GM20431 (cell line): ENCODE measurements around the gene AGGF1.
"Not testable (repeated sequence)": the region's sequence is repeated elsewhere in the genome, so short reads cannot be mapped to it uniquely, and the experiment has no call there.

Source experiments
- in situ Hi-C: fragments of 300-500 bp; cut with MseI, MboI; formaldehyde crosslinking; loops from one replicate; pipeline ENCODE4 v1.15.0; 2020; ENCODE audit warnings: low sequenced_read_pairs; ENCODE audit not compliant: unreplicated experiment

AGGF1 gene

DNA sequence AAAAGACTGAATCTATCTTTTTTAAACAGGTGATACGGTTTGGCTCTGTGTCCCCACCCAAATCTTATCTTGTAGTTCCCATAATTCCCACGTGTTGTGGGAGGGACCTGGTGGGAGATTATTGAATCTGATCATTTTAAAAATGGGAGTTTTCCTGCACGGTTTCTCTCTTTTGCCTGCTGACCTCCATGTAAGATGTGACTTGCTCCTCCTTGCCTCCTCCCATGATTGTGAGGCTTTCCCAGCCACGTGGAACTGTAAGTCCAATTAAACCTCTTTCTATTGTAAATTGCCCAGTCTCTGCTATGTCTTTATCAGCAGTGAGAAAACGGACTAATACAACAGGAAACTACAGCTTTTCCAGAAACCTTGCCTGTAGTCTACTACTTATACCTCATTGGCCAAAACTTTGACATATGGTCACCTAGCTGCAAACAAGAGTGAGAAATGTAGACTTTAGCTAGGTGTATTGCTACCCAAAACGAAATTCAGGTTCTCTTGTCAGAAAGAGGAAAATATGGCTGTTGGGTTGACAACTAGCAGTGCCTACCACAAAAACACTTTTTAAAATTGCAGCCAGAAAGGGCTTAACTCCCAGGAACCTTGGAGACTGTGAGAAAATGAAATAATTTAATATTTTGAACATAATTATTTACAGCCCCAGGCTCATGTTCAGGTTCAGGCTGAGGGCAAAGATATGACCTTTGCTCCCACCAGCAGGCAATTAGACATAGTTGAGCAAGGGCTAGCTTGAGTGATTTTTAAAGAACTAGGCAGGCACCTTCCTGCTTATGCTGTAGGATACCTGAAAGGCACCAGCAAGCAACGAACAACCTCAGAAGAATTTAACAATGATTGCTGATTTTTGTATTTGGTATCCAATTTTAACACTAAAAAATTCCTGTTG, 7.4 kb upstream of the AGGF1 start:
- in situ Hi-C loops: no loop called here

DNA sequence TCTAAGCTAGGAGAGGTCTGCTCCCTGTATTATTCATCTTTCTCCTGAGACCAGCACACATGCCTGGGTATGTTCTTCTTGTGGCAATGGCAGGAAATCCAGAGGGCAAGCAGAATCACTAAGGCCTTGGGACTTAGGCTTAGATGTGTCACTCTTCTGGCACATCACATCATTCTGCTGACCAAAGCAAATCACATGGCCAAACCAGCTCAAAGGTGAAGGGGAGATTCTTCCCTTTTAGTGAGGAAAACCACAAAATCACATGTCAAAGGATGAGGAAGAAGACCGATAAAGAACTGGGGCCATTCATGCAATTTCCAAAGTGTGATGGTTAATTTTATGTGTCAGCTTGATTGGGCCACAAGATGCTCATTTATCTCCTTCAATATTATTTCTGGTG, 5.7 kb upstream of the AGGF1 start:
- in situ Hi-C loops: no loop called here

DNA sequence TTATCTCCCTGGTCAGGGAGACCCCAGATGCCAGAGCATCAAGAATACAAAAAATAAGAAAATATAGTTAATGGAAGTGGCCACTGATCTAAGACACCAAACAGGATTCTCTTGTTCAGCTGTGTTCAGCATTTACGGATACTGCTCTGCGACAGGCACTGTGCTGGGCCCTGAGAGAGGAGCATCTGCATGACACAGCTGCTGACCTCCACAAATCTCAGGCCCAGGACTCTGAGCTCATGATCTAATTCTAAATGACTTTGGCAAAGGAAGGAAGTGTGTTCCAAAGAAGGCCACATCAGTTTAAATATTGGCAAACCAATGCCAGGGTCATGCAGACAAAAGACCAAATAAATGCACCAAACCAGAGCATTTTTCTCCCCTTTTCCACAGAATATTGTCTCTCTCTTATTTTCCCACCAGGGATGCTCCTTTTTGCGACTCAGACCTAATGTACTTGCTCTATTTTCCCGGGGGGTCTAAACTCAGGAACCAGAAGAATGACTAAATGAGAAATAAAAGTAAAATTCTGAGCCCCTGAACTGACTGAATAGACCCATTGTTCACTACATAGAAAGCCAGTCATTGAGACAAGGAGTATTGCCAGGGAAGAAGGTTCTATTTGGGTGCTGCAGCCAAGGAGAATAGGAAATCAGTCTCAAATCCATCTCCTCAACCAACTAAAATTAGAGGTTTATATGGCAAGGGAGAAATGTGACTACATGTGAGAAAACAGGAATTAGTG, 1.4 kb upstream of the AGGF1 start:
- in situ Hi-C loops: no loop called here

DNA sequence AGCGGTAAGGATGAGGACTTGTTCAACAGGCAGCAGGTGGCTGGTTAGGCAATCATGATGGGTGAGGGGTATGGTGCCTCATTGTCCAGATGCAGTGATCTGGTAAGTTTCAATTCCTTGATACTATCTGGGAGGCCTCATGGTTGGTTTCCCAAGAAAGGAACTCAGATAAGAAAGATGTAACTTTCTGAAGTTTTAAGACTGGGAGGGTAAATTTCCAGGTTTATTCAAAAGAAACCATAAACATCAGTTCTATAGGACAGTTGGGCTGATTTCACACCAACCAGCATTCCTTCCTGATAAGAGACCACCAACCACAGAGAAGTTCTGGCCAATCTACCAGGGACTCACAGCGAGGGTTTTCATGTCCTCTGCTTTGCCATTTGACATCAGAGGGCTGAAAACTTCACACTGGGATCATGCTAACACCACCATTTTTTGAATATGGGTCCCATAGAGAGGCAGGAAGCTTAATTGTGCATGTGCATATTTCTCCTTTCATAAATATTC, 773 bp upstream of the AGGF1 start:
- in situ Hi-C loops: no loop called here

DNA sequence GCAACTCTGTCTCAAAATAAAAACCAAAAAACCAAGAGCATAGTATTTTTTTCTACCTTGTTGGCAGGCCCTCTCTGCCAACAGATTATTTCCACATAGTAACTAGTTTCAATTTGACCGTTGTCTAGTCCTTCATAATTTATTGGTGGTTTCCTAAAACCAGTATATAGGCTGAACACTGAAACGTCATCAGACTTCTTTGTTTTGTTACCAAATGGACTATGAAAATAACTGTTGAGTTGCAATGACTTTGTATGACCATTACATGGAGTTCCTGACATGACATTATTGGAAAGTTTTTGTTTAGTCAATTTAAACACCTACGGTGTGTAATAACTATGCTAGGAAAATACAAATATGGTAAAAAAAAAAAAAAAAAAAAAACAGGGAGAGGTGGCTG, 1.7 kb downstream of the AGGF1 start:
- in situ Hi-C loops: no loop called here

DNA sequence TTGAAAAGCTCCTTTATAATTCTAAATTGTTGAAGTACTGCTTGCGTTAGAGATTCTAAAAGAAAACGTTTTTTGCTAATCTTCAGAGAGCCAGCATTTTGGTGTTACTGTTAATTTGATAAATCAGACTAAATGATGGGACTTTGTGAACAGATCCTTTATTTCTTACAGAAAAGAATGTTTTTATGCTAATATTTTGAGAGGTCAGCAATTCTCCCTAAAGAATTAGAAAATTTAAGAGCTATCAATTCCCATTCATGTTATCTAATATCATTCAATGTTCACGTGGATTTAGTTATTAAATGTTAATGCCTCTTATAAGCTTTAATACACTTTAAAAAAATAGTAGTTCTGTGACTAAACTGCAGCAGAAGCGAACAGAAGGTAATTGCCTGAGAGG, 2.4 kb downstream of the AGGF1 start:
- in situ Hi-C loops: no loop called here

DNA sequence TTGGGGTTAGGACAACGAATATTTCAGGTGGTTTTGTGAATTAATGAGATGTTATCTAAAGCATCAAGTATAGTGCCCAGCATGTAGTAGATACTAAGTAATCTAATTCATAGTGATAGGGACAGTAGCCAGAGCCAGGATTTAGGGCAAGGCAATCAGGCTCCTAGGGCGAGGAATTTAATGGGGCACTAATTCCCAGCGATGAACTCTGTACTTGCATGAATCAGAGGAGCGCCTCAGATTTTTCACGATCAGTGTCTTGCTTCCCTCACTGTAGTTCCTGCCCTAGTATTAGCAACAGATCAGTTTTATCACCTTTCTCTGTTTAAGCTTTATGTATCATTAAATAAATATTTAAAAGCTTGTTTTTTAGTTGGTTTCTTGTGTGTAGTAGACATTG, 3.1 kb downstream of the AGGF1 start:
- in situ Hi-C loops: no loop called here

DNA sequence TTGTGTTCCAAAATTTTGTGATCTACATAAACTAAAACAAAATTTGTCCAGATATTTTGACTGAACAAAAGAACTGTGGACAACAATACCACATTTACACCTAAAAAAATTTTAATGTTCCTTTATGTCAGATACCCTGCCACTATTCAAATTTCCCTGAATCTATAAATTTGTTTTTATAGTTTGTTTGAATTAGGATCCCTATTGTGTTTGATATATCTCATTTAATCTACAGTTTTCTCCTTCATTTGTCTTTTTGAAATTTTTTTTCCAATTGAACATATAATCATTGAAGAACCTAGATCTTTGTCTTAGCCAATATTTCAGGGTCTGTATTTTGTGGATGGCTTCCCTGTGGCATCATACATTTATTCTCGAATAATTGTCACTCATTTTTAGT, 5.7 kb downstream of the AGGF1 start:
- in situ Hi-C loops: no loop called here

DNA sequence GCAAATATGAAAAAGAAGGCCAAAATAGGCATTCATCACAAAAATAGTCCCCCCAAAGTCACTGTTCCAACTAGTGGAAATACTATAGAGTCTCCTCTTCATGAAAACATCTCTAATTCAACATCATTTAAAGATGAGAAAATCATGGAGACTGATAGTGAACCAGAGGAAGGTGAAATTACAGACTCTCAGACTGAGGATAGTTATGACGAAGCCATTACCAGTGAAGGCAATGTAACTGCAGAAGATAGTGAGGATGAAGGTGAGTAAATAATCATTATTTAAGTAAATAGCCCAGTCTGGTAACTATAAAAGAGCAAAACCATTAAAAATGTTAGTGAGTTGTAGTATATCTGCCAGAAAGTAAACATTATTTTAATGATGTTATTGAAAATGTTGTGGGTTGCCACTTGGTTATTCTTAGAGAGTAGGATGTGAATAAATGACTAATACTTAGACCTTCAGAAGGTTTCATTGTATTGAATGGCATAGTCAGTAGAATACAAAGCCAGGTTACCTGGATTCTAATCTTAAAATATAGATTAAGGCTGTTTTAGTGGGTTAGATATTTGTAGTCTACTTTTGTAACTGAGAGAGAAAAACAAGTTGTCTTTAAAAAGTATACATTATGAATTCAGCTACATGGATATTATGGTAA, 16.3 kb downstream of the AGGF1 start:
- in situ Hi-C loops: no loop called here

DNA sequence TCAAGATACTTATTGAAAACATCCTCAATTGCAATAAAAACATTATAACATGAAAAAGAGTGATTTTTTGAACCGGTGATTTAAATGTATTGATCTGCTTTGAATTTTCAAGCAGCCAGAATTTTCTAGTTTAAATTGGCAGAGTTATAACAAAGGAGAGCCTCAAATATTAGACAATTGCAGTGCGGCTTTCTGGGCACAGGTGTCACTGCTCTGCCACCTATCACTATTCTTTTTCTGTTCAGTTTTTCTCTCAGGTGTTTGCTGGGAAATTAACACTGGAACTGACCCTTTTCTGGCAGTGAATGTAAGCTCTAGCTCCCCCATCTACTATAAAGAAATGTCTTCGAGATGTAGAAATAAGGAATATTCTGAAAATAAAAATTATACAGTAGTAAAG, 33.8 kb downstream of the AGGF1 start:
- in situ Hi-C loops: no loop called here

DNA sequence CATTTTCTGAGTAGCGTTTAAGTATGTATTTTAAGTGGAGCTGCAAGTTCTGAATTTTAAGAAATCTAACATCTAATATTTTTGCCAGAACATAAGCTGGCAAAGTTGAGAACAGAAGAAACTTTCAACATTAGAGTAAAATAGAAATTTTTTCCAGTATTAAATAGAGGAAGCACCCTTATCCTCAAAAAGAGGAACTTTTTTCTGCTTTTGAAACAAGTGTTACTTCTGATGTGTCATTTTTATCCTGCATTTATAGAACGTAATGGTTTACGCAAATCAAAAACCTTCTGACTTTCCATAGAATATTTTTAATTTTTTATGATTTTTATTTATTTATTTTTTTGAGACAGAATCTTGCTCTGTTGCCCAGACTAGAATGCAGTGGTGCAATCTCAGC, 35.1 kb downstream of the AGGF1 start:
- in situ Hi-C loops: no loop called here

DNA sequence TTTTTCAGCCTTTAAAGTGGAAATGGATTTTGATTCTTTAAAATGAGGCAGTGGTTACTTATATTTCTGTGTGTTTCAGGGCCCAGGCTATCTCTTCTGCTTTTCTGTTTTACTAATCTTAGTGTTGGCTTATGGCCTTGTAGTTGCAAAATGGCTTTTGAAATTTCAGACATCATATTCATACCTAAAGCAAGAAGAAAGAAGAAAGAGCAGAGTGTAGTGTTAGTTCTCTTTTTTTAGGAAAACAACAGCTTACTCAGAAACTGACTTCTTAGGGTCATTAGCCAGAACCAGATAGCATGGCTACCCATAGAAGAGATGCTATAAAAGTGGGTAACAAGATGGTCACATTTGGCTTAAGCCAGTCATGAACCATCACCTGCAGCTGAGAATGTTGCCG, 36.0 kb downstream of the AGGF1 start:
- in situ Hi-C loops: no loop called here

DNA sequence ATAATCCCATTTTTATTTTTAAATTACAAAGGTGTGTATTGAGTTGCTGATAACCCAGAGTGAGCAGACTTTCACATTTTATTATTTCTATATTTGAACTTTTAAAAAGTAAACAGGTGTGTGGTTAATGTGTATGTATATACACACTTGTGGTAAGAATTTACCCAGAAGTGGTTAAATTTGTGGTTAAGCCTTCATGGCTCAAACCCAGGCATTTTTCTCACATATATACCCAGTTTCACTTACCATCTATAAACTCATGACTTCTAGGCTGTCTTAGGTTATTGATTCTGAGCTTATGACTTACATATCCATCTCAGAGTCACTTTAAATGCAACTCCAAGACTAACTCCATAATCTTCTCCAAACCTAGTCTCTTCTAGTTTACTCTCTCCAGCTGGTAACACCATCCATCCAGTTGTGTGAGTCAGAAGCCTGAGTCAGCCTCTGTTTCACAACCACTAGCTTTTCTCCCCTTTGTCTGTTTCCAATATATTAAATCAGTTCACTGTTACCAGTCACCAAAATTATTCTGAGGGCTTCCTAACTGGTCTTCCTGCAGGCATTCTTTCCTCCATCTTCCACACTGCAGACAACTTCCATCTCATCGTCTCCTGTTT, 36.7 kb downstream of the AGGF1 start:
- in situ Hi-C loops: no loop called here

DNA sequence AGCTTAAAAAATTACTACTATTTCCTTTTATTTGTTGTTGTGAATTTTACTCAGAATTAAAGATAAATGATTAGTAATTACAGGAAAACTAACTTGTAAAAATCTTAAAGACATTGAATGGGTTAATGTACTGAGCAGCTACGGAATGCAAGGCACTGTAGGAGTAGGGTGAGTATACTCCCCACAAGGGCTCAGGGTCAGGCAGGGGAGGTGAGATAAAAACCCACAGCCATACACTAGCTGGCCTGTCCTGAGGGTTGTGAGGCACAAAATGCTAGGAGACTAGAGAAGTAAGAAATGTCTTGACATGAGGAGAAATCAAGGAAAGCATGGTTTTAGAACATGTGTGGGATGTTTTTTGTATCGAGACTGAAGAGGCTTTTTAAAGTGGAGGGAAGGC, 43.5 kb downstream of the AGGF1 start:
- in situ Hi-C loops: no loop called here

DNA sequence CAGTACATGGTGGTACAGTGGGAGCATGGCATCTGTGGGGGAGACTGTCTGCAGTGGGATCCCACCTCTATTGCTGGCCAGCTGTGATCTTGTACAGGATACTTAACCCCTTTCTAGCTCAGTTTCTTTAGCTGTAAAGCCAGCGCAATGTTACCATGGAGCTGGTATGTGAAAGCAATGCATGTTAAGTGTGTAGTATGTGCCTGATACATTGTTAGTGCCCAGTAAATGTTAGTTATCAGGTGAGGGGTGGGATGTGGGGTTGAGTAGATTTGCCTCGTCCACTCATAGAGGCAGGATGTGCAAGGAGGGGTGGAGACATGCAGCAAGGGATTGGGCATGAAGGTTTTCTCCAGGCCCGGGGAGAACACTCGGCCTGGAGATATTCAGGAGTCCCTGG, 44.5 kb downstream of the AGGF1 start:
- in situ Hi-C loops: no loop called here

DNA sequence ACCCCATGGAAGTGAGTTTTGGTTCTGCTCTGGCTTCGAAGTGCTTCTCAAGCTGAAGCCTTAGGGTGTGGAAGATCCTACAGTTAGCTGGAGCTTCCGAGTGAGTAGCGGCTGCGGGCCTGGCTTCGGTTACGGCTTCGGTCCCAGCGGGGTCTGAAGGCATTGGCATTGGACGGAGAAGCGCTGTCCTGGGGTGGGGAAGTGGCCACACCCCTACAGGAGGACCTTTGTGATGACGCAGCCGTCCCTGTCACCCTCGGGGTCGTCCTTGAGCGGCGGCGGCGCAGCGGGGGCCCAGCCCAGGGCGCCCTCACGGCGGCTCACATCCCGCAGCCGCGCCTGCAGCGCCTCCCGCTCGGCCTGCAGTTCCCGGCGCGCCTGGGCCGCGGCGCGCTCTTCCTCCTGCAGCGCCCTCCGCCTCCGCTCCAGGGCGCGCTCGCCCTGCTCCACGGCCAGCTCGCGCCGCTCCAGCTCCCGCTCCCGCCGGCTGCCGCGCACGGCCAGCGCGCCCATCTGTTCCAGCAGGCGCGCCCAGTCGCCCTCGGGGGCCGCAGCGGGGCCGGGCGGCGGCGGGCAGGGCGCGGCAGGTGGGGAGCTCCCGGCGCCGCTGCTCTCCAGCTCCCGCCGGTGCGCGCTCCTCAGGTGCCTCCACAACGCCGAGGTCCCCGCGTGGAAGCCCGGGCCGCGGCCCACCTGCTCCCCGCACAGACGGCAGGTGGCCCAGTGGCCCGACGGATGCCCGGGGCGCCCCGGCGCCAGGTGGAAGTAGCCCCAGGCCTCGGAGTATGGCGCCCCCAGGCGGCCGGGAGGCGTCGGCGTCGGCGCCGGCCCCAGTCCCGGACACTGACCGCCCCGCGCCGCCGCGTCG, 47.0 kb downstream of the AGGF1 start:
- in situ Hi-C loops: no loop called here

DNA sequence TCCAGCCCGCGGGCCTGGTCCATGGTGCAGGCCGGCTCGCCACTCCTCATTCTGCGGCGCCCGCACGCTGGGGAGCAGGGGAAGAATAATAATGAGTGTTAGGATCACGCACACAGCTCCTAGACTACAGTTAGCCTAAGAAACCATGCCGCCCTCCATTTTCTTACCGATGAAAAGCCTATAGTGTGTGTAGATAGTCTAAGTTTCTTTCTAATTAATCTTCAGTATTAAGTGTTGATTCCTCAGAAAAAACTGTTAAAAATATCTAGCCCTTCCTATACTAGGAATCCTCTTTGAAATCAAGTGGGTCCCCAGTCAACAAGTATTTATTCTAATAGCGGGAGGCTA, 47.6 kb downstream of the AGGF1 start:
- in situ Hi-C loops: no loop called here

DNA sequence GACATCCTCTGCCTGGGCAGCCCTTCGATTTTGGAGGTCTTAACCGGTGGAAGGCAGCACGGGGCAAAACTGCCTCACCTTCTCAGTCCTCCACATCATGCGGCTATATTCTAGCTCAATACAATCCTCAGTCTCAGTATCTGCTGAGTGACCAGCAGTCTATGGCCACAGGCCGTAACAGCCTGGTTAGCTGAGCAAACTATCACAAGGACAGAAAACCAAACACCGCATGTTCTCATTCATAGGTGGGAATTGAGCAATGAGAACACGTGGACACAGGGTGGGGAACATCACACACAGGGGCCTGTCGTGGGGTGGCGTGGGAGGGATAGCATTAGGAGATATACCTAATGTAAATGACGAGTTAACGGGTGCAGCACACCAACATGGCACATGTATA, 50.3 kb downstream of the AGGF1 start:
- in situ Hi-C loops: not testable (repeated sequence)

DNA sequence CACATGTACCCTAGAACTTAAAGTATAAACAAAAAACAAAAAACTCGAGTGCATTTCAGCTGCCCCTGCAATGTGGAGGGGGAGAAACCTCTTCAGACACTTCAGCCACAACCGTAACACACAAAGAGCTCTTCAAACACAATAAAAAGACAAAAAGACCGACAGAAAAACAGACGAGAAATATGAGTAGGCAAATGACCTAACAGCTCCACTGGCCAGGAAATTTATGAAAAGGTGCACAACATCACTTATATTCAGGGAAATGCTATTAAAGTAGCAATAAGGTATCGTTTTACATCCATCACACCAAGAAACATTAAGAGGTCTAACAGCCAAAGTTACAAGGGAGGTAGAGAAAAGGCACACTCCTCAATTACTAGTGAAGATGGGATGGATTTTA, 50.7 kb downstream of the AGGF1 start:
- in situ Hi-C loops: no loop called here

DNA sequence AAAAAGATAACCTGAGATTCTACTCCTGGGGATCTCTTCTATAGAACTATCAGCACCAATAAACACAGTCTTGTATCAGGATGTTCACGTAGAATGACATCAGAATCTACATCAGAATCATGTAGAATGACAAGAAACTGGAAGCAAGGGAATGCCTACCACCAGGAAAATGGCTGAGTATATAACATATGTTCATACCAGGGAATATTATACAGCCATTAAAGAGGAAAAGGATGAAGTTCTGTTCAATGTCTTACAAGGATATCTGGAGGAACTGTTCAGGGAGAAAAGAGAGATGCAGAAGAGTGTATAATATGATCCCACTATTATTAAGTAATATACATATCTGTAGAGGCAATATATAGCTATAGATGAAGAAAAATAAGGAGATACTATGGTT, 52.1 kb downstream of the AGGF1 start:
- in situ Hi-C loops: no loop called here
